Measurements from ENCODE around the gene SGCG.

Gene SGCG

DNA sequence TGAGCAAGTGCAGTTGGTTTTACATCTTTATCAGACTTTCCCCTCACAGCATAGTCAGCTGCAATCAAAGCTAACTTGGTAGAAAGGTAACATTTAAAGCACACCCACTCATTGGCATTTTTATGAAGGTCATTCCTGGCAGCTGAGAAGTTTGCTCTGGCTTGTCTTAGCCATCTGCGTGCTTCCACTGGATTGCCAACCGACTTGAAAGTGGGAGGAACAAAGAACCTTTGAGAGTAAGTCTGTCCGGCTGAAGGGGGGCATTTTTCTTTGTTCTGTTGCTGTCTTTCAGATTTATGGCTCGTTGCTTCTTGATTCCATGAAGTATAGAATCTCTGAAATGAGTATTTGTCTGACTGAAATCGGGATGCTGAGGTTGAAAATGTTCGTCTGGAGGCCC, 149.6 kb downstream of the SGCG start:
- no peak for DNase-seq (ENCODE audit: extremely low spot score)
- ChIA-PET CTCF (interaction anchor here (0.9 to 1.1 kb wide), 3 partner anchors 9 to 25 kb away, joined by 3 to 4 read pairs (median 3); no protein-coding TSS in a partner anchor), POLR2A (no interaction called here)
- TF ChIP-seq, protein P1, sequence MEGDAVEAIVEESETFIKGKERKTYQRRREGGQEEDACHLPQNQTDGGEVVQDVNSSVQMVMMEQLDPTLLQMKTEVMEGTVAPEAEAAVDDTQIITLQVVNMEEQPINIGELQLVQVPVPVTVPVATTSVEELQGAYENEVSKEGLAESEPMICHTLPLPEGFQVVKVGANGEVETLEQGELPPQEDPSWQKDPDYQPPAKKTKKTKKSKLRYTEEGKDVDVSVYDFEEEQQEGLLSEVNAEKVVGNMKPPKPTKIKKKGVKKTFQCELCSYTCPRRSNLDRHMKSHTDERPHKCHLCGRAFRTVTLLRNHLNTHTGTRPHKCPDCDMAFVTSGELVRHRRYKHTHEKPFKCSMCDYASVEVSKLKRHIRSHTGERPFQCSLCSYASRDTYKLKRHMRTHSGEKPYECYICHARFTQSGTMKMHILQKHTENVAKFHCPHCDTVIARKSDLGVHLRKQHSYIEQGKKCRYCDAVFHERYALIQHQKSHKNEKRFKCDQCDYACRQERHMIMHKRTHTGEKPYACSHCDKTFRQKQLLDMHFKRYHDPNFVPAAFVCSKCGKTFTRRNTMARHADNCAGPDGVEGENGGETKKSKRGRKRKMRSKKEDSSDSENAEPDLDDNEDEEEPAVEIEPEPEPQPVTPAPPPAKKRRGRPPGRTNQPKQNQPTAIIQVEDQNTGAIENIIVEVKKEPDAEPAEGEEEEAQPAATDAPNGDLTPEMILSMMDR (IDR thresholded peaks at IDR 0.05; ENCODE audit: control extremely low read depth, extremely low read depth, low read depth, missing control alignments): no peak

DNA sequence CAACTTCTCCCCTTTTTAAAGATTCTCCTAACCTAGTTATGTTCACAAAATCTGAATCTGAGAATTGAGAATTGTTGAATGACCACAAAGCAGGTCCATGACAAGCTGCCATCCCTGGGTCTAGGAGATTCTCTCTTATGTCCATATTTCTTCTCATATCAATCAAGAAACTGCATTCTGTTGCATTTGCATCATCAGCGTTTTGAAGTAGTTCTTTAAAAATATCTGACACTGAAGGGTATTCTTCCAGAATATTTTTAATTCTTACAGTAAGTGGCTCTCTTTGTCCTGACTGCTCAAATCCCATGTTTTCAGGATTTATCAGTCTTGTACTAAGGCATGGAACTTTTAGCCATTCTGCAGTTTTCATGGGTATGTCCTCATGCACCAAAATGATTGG, 158.4 kb downstream of the SGCG start:
- TF ChIP-seq, protein P1 (IDR thresholded peaks at IDR 0.05; ENCODE audit: control extremely low read depth, extremely low read depth, low read depth, missing control alignments): no peak
- ChIA-PET CTCF (interaction anchor here (1.3 kb wide), 1 partner anchor 16 kb away, joined by 3 read pairs; no protein-coding TSS in a partner anchor), POLR2A (no interaction called here)
- DNase-seq (ENCODE audit: extremely low spot score): no peak

DNA sequence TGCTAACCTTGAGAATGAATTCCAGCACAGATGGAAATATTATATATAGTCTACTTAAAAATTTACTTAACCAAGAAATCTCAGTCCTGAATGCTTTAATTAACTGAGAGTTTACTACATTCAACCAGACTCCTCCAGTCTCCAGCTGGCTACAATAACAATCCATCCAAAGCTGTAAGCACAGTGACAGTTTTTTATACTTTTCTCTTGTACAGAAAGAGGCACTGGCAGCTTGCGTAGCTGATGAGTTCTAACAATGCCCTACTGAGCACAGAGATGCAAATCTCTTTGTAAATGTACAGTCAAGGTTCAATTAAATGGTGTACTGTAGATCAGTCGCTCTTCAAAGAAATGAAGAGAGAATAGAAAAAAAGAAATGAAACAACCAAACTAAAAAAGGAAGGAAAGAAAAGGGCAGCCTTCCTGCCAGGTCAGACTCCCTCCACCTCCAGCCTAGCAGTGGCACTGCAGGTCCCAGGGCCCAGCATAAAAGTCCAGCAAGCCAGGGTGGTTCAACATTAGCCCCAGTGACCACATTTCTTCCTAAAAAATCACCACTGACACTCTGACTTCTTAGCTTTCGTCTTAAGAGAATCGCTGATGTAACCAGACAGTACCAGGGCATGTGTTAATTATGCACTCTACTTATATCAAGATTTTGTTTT, 164.3 kb downstream of the SGCG start:
- CTCF ChIA-PET: interaction anchor here (1.1 to 2.1 kb wide), 3 partner anchors 9 to 24 kb away, joined by 3 to 8 read pairs (median 3); no protein-coding TSS in a partner anchor
- no peak for DNase-seq (ENCODE audit: extremely low spot score)
- TF ChIP-seq, protein P1 (IDR thresholded peaks at IDR 0.05; ENCODE audit: control extremely low read depth, extremely low read depth, low read depth, missing control alignments): no peak
- POLR2A ChIA-PET: no interaction called here

DNA sequence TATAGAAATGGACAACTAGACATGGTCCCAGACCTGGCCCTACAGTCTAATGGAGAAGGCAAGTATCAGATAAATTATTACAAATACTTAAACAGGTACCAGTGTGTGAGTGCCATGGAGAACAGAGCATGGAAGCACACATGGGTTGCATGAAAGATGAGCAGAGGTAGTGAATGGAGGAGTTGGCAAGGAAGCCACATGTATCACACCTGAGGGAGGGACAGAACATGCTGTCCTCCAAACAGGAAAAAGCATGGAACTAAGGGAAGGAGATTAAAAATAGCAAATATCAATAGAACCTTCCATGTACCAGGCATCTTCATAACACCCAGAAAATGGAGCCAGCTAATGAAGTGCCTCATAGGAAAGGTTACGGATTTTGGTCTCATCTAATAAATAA, 166.8 kb downstream of the SGCG start:
- TF ChIP-seq, protein P1 (IDR thresholded peaks at IDR 0.05; ENCODE audit: control extremely low read depth, extremely low read depth, low read depth, missing control alignments): no peak
- ChIA-PET POLR2A (no interaction called here), CTCF (interaction anchor here (1.0 kb wide), 1 partner anchor 12 kb away, joined by 4 read pairs; no protein-coding TSS in a partner anchor)
- no peak for DNase-seq (ENCODE audit: extremely low spot score)

DNA sequence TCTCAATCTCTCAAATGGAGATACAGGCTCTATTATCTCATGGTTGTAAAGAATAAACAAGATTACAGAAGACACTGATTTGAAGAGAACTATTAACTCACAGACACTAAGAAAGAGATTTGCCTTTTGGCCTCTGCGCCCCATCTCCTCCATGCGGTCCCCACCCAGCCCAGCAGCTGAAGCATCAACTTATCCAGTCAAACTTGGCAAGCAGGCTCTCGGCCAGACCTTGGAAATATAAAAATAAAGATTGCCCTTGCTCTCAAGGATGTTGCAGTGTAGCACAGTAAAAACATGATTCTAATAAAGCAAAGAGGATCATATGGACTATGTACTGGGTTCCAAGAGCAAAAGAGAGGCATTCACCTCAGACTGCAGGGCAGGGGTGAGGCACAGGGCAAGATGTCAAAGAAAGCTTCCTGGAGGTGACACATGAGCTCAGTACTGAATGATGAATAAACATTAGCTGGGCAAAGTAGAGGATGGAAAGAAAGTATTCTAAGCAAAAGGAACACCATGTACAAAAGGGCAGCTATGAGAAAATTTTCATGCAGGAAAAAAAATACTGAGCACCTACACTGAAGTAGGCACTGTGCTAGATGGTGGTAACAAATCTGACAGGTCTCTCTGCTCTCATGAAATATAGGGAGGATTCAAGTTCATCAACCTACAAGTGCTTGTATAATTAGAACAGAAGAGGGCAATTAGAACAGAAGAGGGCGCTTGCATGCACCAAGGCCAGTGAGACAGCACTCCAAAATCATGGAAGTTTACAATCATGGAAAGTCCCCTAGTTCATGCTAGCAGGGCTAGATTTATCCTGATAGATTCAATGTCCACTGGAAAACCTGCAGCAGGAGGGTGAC, 167.7 kb downstream of the SGCG start:
- TF ChIP-seq, protein P1 (IDR thresholded peaks at IDR 0.05; ENCODE audit: control extremely low read depth, extremely low read depth, low read depth, missing control alignments): no peak
- CTCF ChIA-PET: interaction anchor here (0.8 kb wide), 1 partner anchor 10 kb away, joined by 3 read pairs; no protein-coding TSS in a partner anchor

DNA sequence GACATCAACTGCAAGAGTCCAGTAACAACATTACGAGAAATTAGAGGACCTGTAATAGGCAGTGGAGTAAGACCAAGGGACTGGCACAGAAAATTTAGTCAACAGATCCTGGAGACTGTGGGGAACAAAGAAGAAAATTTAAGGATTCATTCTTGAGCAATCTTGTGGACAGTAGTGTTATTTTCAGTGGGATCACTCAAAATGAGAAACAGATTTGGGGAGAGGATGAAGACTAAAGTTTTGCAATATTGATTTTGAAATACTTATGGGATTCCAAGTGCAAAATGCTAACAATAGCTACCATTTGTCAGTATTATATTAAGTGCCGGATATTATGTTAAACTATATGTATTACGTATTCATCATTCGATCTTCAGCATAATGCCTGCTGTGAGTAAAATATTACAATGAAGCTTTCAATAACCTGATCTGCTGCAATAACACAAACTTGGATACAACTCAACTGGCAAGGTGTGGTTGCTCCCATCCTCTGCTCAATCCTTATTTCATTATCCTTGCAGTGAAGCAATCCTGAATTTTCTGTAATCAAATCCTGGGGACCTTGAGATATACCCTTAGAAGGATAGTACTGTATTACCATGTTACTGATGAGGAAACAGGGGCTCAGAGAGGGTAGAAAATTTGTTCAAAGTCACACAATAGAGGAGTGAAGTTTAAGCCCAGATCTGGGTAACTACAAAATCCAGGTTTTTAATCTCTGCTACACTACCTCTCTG, 168.6 kb downstream of the SGCG start:
- ChIA-PET CTCF (interaction anchor here (0.8 to 1.2 kb wide), 2 partner anchors 8 to 11 kb away, joined by 3 read pairs; no protein-coding TSS in a partner anchor), POLR2A (no interaction called here)
- no peak for DNase-seq (ENCODE audit: extremely low spot score)
- TF ChIP-seq, protein P1 (IDR thresholded peaks at IDR 0.05; ENCODE audit: control extremely low read depth, extremely low read depth, low read depth, missing control alignments): no peak

More for the DNA sequence above, 167.7 kb downstream of the SGCG start:
- POLR2A ChIA-PET: no interaction called here
- no peak for DNase-seq (ENCODE audit: extremely low spot score)

Measured in GM10248 (cell line).